PC-3 (cell line): ENCODE results near the gene C11orf54. TPM values are rescaled to one million over a fixed set of nuclear protein-coding genes. Genes with fewer than 3 reads are reported as not detected.

Source experiments
- ATAC-seq: fragments of 200-7000 bp; cut with Tn5 transposase; 2 replicates; pipeline ENCODE4 v1.9.1; 2020; ENCODE audit warnings: mild to moderate bottlenecking, moderate library complexity
- BruUV-seq: library from RNA; stranded (reverse); fragments of 400-500 nt; replicated peaks from 2 replicates; lab custom pipeline; 2021; lab: Mats Ljungman, UMichigan
- CTCF ChIA-PET: fragments of 300-600 bp; sonication (Branson Sonifier 250); formaldehyde crosslinking; loops from one replicate; lab custom pipeline; 2022; ENCODE audit warnings: antibody characterized with exemption; lab: Charles Lee
- POLR2A ChIA-PET: fragments of 300-600 bp; sonication (Branson Sonifier 250); formaldehyde crosslinking; loops from one replicate; lab custom pipeline; 2022; ENCODE audit warnings: antibody characterized with exemption; ENCODE audit not compliant: unreplicated experiment; lab: Charles Lee
- DNase-seq: peaks from one replicate; pipeline ENCODE4 v3.0.0-alpha.2; 2015
- H2AFZ ChIP-seq: fragments of 300-600 bp; sonication (generic); 2 replicates; pipeline ENCODE4 v1.6.0; 2016; ENCODE audit warnings: antibody characterized with exemption, low read length
- H3F3A ChIP-seq: fragments of 300-600 bp; sonication (generic); one replicate; pipeline ENCODE4 v1.6.0; 2017; ENCODE audit warnings: antibody characterized with exemption, low read length, control low read depth, mild to moderate bottlenecking; ENCODE audit not compliant: unreplicated experiment
- H3K27ac ChIP-seq: fragments of 300-600 bp; sonication (generic); 2 replicates; pipeline ENCODE4 v1.5.1; 2016; ENCODE audit warnings: mild to moderate bottlenecking, low read length
- H3K27me3 ChIP-seq: fragments of 300-600 bp; sonication (generic); 2 replicates; pipeline ENCODE4 v1.6.1; 2016; ENCODE audit warnings: low read length, mixed read lengths
- H3K36me3 ChIP-seq: fragments of 300-600 bp; sonication (generic); 2 replicates; pipeline ENCODE4 v1.6.1; 2016; ENCODE audit warnings: low read depth, mixed run types, low read length, mixed read lengths
- H3K4me1 ChIP-seq: fragments of 300-600 bp; sonication (generic); 2 replicates; pipeline ENCODE4 v1.5.1; 2016; ENCODE audit warnings: low read length; ENCODE audit not compliant: insufficient read depth
- H3K4me2 ChIP-seq: fragments of 300-600 bp; sonication (generic); 2 replicates; pipeline ENCODE4 v1.6.0; 2016; ENCODE audit warnings: low read length
- H3K4me3 ChIP-seq: fragments of 300-600 bp; sonication (generic); 2 replicates; pipeline ENCODE4 v1.5.1; 2016; ENCODE audit warnings: mild to moderate bottlenecking, low read length, mixed read lengths
- H3K79me2 ChIP-seq: fragments of 300-600 bp; sonication (generic); 2 replicates; pipeline ENCODE4 v1.6.1; 2017; ENCODE audit warnings: low read length, mixed read lengths
- H3K9ac ChIP-seq: fragments of 300-600 bp; sonication (generic); 2 replicates; pipeline ENCODE4 v1.6.0; 2016; ENCODE audit warnings: mild to moderate bottlenecking, low read length
- H3K9me2 ChIP-seq: fragments of 300-600 bp; sonication (generic); replicated peaks from 2 replicates; pipeline ENCODE4 v1.6.1; 2016; ENCODE audit warnings: mixed run types, low read length, mixed read lengths
- H3K9me3 ChIP-seq: fragments of 300-600 bp; sonication (generic); 2 replicates; pipeline ENCODE4 v1.6.1; 2016; ENCODE audit warnings: low read length, mixed read lengths
- H4K20me1 ChIP-seq: fragments of 300-600 bp; sonication (generic); 2 replicates; pipeline ENCODE4 v1.6.1; 2016; ENCODE audit warnings: low read length, mixed read lengths
- EZH2 ChIP-seq: fragments of 300-600 bp; sonication (generic); IDR thresholded peaks from one replicate; pipeline ENCODE4 v1.6.1; 2017; ENCODE audit warnings: antibody characterized with exemption, mild to moderate bottlenecking, low read length; ENCODE audit not compliant: unreplicated experiment
- EZH2phosphoT487 ChIP-seq: fragments of 300-600 bp; sonication (generic); IDR thresholded peaks from 2 replicates; pipeline ENCODE4 v1.6.1; 2018; ENCODE audit warnings: mild to moderate bottlenecking, antibody characterized with exemption, low read length, borderline replicate concordance
- intact Hi-C: fragments of 100-400 bp; cut with micrococcal nuclease; formaldehyde crosslinking; loops from 2 replicates; pipeline ENCODE4 v1.9.0; 2023
- total RNA-seq: library from RNA; depleted of rRNA; stranded (reverse); fragments of >200 nt; gene quantifications from 2 replicates; pipeline ENCODE4 v1.2.3, GENCODE V29; 2014
- TF ChIP-seq, protein P1 (sequence below): fragments of 300-600 bp; sonication (generic); conservative IDR thresholded peaks from 2 replicates; pipeline ENCODE4 v1.5.1; 2017; ENCODE audit warnings: antibody characterized with exemption, low read depth, mild to moderate bottlenecking, low read length

The C11orf54 gene
- total RNA-seq, 1 experiment from 2014 or later, result 24.3 TPM

DNA sequence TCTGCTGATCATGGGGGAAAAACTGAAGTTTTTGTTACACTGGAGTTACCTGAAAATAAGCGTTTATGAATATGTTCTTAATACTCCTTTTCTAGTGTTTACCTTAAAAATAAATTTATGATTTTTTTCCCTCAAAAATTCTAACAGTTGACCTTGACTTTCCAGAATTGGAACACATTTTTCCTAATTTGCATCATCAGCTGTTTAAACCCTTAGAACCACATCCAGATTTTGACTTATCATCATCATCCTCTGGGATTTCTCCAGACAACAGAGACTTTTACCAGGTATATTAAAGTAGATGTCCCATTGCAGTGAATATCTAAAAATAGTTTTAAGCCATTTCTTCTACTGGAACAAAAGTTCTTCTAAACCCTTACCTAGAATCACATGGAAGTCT, 17.4 kb upstream of the C11orf54 start:
- ChIA-PET POLR2A (no interaction called here), CTCF (no interaction called here)
- no peaks in the 10 kb centered on the region for H3K79me2 ChIP-seq
- ATAC-seq (no peak), DNase-seq (no peak)
- H3K9me3 ChIP-seq, result no peaks in the 10 kb centered on the region
- no peak overlapping the region for H3K27ac ChIP-seq
- no peak for TF ChIP-seq EZH2
- TF ChIP-seq EZH2phosphoT487, result no peak
- TF ChIP-seq, protein P1, sequence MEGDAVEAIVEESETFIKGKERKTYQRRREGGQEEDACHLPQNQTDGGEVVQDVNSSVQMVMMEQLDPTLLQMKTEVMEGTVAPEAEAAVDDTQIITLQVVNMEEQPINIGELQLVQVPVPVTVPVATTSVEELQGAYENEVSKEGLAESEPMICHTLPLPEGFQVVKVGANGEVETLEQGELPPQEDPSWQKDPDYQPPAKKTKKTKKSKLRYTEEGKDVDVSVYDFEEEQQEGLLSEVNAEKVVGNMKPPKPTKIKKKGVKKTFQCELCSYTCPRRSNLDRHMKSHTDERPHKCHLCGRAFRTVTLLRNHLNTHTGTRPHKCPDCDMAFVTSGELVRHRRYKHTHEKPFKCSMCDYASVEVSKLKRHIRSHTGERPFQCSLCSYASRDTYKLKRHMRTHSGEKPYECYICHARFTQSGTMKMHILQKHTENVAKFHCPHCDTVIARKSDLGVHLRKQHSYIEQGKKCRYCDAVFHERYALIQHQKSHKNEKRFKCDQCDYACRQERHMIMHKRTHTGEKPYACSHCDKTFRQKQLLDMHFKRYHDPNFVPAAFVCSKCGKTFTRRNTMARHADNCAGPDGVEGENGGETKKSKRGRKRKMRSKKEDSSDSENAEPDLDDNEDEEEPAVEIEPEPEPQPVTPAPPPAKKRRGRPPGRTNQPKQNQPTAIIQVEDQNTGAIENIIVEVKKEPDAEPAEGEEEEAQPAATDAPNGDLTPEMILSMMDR, result no peak
- intact Hi-C loops, result no loop called here
- no peaks in the 10 kb centered on the region for H3K4me1 ChIP-seq
- no peak overlapping the region for H2AFZ ChIP-seq
- H4K20me1 ChIP-seq, result peaks cover 7% of the 10 kb centered on the region; the same call in 1 of the 2 replicates
- no peaks in the 10 kb centered on the region for H3K27me3 ChIP-seq
- H3K36me3 ChIP-seq, result peaks cover 63% of the 10 kb centered on the region
- BruUV-seq, result no TSS peak
- no peak overlapping the region for H3K9ac ChIP-seq
- H3K4me2 ChIP-seq, result no peak overlapping the region
- no peaks in the 10 kb centered on the region for H3K9me2 ChIP-seq
- H3F3A ChIP-seq, result peaks cover 25% of the 10 kb centered on the region
- no peak overlapping the region for H3K4me3 ChIP-seq

DNA sequence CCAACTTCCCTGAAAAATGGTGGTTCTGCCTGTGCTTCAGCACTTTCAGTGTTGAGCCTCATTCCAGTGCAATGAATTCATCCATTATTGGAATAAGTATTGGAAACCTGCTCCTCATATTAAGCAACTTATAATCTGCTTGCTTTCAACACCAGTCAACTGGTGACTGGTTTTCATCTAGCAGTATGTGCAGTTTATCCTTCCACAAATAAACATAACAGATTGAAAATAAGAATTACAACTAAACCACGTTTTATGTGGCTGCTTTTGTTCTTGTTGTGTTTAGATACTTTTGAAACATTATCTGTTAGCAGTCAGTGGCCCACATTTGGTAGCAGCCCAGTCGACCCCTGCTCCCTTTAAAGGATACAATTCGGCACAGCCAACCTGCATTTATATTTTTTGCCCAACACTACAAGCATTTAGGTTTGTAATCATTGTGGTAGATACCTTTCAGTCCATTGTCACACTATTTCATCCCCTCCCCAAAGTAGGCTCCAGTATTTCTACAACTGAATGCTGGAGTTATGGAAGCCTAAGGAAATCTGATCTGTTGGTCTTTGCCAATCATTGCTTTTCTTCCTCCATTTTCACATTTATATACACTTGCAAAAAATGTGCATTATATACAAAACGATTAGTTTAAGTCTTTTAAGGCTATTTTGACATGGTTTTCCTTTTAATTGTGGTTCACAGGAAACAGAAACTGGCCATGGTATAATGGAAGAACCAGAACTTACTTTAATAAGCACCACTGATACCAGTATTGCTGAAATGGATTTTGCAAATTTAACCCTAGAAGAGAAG, 13.3 kb upstream of the C11orf54 start:
- DNase-seq (no peak), ATAC-seq (no peak; the same call in 1 of the 2 replicates)
- no peaks in the 10 kb centered on the region for H3K79me2 ChIP-seq
- ChIA-PET CTCF (no interaction called here), POLR2A (interaction anchor here (0.6 kb wide), 1 partner anchor 12 kb away, joined by 23 read pairs; no protein-coding TSS in a partner anchor)
- H3K4me3 ChIP-seq, result no peak overlapping the region
- no peak overlapping the region for H3K4me2 ChIP-seq
- no peak overlapping the region for H2AFZ ChIP-seq
- peaks cover 83% of the 10 kb centered on the region for H3K36me3 ChIP-seq
- H3K27ac ChIP-seq, result no peak overlapping the region
- intact Hi-C loops, result no loop called here
- no peaks in the 10 kb centered on the region for H3K4me1 ChIP-seq
- no peak overlapping the region for H3K9ac ChIP-seq
- TF ChIP-seq EZH2phosphoT487, result no peak
- TF ChIP-seq EZH2, result no peak
- TF ChIP-seq, protein P1, result no peak
- no peaks in the 10 kb centered on the region for H3K9me3 ChIP-seq
- BruUV-seq, result no TSS peak
- H3F3A ChIP-seq, result peaks cover 66% of the 10 kb centered on the region
- H3K27me3 ChIP-seq, result no peaks in the 10 kb centered on the region
- H3K9me2 ChIP-seq, result no peaks in the 10 kb centered on the region
- H4K20me1 ChIP-seq, result peaks cover 47% of the 10 kb centered on the region

DNA sequence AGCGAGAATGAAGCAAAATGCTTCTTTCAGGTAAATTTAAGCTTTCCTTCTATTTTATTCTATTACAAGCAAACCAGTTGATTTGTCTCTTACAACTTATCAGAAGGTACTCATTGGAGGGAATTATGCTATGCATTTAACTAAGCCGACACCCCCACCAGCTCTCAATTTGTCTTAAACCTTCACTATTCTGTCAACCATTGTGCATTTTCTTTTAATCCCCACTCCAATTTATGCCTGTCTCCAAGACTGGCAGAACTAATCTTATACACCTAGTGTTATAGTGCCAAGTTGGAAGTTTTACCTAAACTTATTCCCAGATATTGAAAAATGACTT, 12.7 kb upstream of the C11orf54 start:
- Histone ChIP-seq H2AFZ (no peak overlapping the region), H3F3A (peaks cover 72% of the 10 kb centered on the region), H3K9me2 (no peaks in the 10 kb centered on the region), H3K4me3 (no peak overlapping the region), H3K4me2 (no peak overlapping the region), H3K9me3 (no peaks in the 10 kb centered on the region), H4K20me1 (peaks cover 53% of the 10 kb centered on the region), H3K36me3 (peaks cover 84% of the 10 kb centered on the region), H3K27me3 (no peaks in the 10 kb centered on the region), H3K79me2 (peaks cover 3% of the 10 kb centered on the region; the same call in 1 of the 2 replicates), H3K27ac (no peak overlapping the region), H3K4me1 (no peaks in the 10 kb centered on the region), H3K9ac (no peak overlapping the region)
- TF ChIP-seq EZH2phosphoT487, result no peak
- TF ChIP-seq, protein P1, result no peak
- no peak for TF ChIP-seq EZH2
- ChIA-PET POLR2A (interaction anchor here (0.6 kb wide), 1 partner anchor 12 kb away, joined by 23 read pairs; no protein-coding TSS in a partner anchor), CTCF (no interaction called here)
- intact Hi-C loops, result no loop called here
- BruUV-seq, result no TSS peak
- DNase-seq, result no peak
- no peak for ATAC-seq
